Neural progenitor cell (in vitro differentiated cells): ENCODE results near the gene CCDC91. TPM values are rescaled to one million over a fixed set of nuclear protein-coding genes. Genes with fewer than 3 reads are reported as not detected.

Source experiments
- DNase-seq: peaks from one replicate; pipeline ENCODE4 v3.0.0-alpha.2; 2016; ENCODE audit warnings: low spot score
- H2AFZ ChIP-seq: fragments of 200-600 bp; sonication (generic); replicated peaks from 2 replicates; pipeline ENCODE4 v1.6.1; 2016; ENCODE audit warnings: antibody characterized with exemption
- H3F3A ChIP-seq: fragments of 200-600 bp; sonication (generic); 2 replicates; pipeline ENCODE4 v1.6.1; 2016; ENCODE audit warnings: antibody characterized with exemption, low read depth
- H3K27ac ChIP-seq: fragments of 200-600 bp; sonication (generic); 2 replicates; pipeline ENCODE4 v1.5.1; 2016; ENCODE audit warnings: mild to moderate bottlenecking
- H3K27me3 ChIP-seq: fragments of 200-600 bp; sonication (generic); 2 replicates; pipeline ENCODE4 v1.6.1; 2016; ENCODE audit warnings: mild to moderate bottlenecking, moderate library complexity
- H3K36me3 ChIP-seq: fragments of 200-600 bp; sonication (generic); 2 replicates; pipeline ENCODE4 v1.5.1; 2016
- H3K4me1 ChIP-seq: fragments of 200-600 bp; sonication (generic); 2 replicates; pipeline ENCODE4 v1.6.1; 2016; ENCODE audit warnings: mixed run types
- H3K4me2 ChIP-seq: fragments of 200-600 bp; sonication (generic); 2 replicates; pipeline ENCODE4 v1.6.1; 2016
- H3K4me3 ChIP-seq: fragments of 200-600 bp; sonication (generic); 2 replicates; pipeline ENCODE4 v1.5.1; 2016
- H3K79me2 ChIP-seq: fragments of 200-600 bp; sonication (generic); 2 replicates; pipeline ENCODE4 v1.6.1; 2016; ENCODE audit warnings: low read depth
- H3K9ac ChIP-seq: fragments of 200-600 bp; sonication (generic); 2 replicates; pipeline ENCODE4 v1.6.1; 2016
- H3K9me3 ChIP-seq: fragments of 200-600 bp; sonication (generic); 2 replicates; pipeline ENCODE4 v1.5.1; 2016; ENCODE audit warnings: low read depth
- H4K20me1 ChIP-seq: fragments of 200-600 bp; sonication (generic); 2 replicates; pipeline ENCODE4 v1.6.1; 2016; ENCODE audit warnings: low read depth
- H3K27ac Mint-ChIP-seq: 3 replicates; pipeline ENCODE4 v1.8.0; 2021; ENCODE audit warnings: mixed read lengths
- H3K27me3 Mint-ChIP-seq: 2 replicates; pipeline ENCODE4 v1.8.0; 2022; ENCODE audit warnings: low read depth, mild to moderate bottlenecking, inconsistent platforms, moderate library complexity, mixed read lengths; ENCODE audit not compliant: insufficient read depth
- H3K36me3 Mint-ChIP-seq: 3 replicates; pipeline ENCODE4 v1.8.0; 2021; ENCODE audit warnings: mixed read lengths
- H3K4me1 Mint-ChIP-seq: 3 replicates; pipeline ENCODE4 v1.8.0; 2021; ENCODE audit warnings: mixed read lengths
- H3K4me3 Mint-ChIP-seq: 3 replicates; pipeline ENCODE4 v1.8.0; 2021; ENCODE audit warnings: mild to moderate bottlenecking, moderate library complexity, mixed read lengths
- H3K9me3 Mint-ChIP-seq: 3 replicates; pipeline ENCODE4 v1.8.0; 2020; ENCODE audit warnings: mixed read lengths
- CTCF ChIP-seq: fragments of 200-600 bp; sonication (generic); IDR thresholded peaks from 2 replicates; pipeline ENCODE4 v1.5.1; 2017; ENCODE audit warnings: antibody characterized with exemption, mild to moderate bottlenecking
- EZH2 ChIP-seq: fragments of 200-600 bp; sonication (generic); IDR thresholded peaks from 2 replicates; pipeline ENCODE4 v1.6.1; 2017; ENCODE audit warnings: antibody characterized with exemption, mild to moderate bottlenecking, moderate library complexity
- EZH2phosphoT487 ChIP-seq: fragments of 200-600 bp; sonication (generic); IDR thresholded peaks from 2 replicates; pipeline ENCODE4 v1.6.1; 2017; ENCODE audit warnings: antibody characterized with exemption
- total RNA-seq: library from RNA; depleted of rRNA; stranded (reverse); fragments of >200 nt; gene quantifications from 2 replicates; pipeline ENCODE4 v1.2.3, GENCODE V29; 2015; ENCODE audit warnings: low replicate concordance

Gene CCDC91
- total RNA-seq, 1 donor from 2014 or later: 35.8 TPM

DNA sequence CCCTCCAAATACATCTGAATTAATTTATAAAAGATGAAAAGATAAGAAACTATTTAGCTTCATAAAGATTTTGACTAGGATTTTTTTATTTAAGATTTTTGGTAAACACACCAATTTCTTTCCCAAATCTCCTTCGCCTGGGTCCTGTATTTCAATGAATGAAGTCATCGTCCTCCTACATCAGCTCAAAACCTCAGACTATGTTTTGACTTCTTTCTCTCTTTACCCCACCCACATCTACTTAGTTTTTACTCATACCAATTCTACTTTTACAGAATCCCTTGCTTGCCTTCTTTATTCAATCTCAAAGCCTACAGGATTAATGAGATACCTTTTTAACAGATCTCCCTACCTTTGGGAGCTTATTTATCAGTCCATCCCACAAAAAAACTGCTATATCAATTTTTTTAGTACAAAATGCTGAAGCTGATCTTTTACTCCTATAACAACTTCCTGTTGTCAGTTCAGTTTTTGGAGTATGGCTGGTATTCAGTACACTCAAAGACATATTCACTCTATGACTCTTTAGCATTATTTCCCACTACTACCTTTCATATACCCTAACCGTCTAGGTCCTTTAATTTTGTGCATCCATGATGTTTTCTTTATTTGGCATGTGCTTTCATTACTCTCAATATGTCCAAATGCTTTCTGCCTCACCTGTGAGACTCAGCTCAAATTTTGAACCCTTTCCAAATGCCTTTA, 18.7 kb upstream of the CCDC91 start:
- H3K9me3 ChIP-seq: no peaks in the 10 kb centered on the region
- no peaks in the 10 kb centered on the region for H3K27me3 Mint-ChIP-seq
- H3K36me3 ChIP-seq: no peaks in the 10 kb centered on the region
- H3K4me1 Mint-ChIP-seq: peaks cover 2% of the 10 kb centered on the region
- H3K4me3 ChIP-seq: no peak overlapping the region
- H3F3A ChIP-seq: no peaks in the 10 kb centered on the region
- no peak overlapping the region for H3K4me2 ChIP-seq
- no peak overlapping the region for H3K9ac ChIP-seq
- no peak overlapping the region for H3K27ac Mint-ChIP-seq
- no peaks in the 10 kb centered on the region for H3K36me3 Mint-ChIP-seq
- H3K79me2 ChIP-seq: no peaks in the 10 kb centered on the region
- no peak for TF ChIP-seq CTCF
- no peak for TF ChIP-seq EZH2
- no peak for TF ChIP-seq EZH2phosphoT487
- no peak overlapping the region for H3K27ac ChIP-seq
- no peak for DNase-seq
- H2AFZ ChIP-seq: no peak overlapping the region
- H3K9me3 Mint-ChIP-seq: no peaks in the 10 kb centered on the region
- no peak overlapping the region for H3K4me3 Mint-ChIP-seq
- no peaks in the 10 kb centered on the region for H4K20me1 ChIP-seq
- H3K27me3 ChIP-seq: no peaks in the 10 kb centered on the region
- H3K4me1 ChIP-seq: no peaks in the 10 kb centered on the region

DNA sequence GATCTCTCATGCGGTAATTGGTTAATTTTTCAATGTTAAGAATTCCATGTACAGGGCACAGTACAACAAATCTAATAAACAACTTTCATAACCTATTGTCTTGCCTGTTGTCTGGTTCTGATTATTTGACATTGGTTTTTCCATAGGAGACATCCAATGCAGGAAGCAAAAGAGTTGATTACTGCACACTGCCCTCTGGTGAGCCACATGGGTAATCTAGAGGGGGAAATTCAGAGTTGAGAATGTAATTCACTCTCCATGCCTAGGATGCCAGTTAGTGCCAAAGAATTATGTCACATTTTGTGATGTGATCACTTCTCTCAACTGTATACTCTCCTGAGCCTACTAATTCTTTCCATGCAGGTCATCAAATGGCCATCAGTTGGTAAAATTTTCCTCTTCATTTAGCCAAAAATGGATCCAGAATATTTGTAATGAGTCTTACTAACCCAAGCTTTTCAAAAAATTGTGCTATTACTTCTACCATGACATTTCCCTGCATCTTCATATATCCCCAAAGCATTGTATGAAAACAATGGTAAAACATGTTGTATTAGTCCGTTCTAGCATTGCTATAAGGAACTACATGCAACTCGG, 17.7 kb upstream of the CCDC91 start:
- H3K27ac Mint-ChIP-seq: no peak overlapping the region

DNA sequence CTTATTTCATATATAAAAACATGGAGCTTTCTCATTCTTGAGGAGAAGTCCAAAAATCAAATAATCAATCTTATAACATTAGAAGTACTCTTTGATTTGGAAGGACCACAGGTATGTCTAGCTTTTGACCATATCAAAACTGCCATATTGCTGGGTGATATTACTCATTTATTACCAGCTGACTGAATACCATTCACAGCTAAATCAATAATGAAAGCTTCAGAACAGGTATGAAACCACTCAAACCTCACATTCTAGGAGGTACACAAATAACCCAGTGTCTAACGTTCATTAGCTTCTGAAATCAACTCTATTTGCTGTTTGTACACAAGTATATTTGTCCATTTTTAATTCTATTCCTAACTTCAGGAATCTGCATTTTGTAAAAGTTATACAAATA, 16.8 kb upstream of the CCDC91 start:
- Histone ChIP-seq H3K36me3 (no peaks in the 10 kb centered on the region), H2AFZ (no peak overlapping the region), H3K27me3 (no peaks in the 10 kb centered on the region), H3K9me3 (no peaks in the 10 kb centered on the region), H3K4me2 (no peak overlapping the region), H3K9ac (no peak overlapping the region), H3K4me1 (no peaks in the 10 kb centered on the region), H3K27ac (no peak overlapping the region), H3K4me3 (no peak overlapping the region), H3F3A (no peaks in the 10 kb centered on the region), H4K20me1 (no peaks in the 10 kb centered on the region), H3K79me2 (no peaks in the 10 kb centered on the region)
- Mint-ChIP-seq H3K4me3 (no peak overlapping the region), H3K4me1 (no peaks in the 10 kb centered on the region), H3K27ac (no peak overlapping the region), H3K9me3 (no peaks in the 10 kb centered on the region), H3K27me3 (no peaks in the 10 kb centered on the region), H3K36me3 (no peaks in the 10 kb centered on the region)
- TF ChIP-seq EZH2 (no peak), EZH2phosphoT487 (no peak), CTCF (no peak)
- no peak for DNase-seq

More for the DNA sequence above, 17.7 kb upstream of the CCDC91 start:
- no peaks in the 10 kb centered on the region for H3K9me3 ChIP-seq
- no peaks in the 10 kb centered on the region for H3K27me3 ChIP-seq
- H3F3A ChIP-seq: no peaks in the 10 kb centered on the region
- H3K9ac ChIP-seq: no peak overlapping the region
- H3K9me3 Mint-ChIP-seq: no peaks in the 10 kb centered on the region
- H2AFZ ChIP-seq: no peak overlapping the region
- no peak overlapping the region for H3K4me2 ChIP-seq
- H3K4me1 Mint-ChIP-seq: peaks cover 2% of the 10 kb centered on the region
- H3K27ac ChIP-seq: no peak overlapping the region
- DNase-seq: peak; percentile 53
- no peaks in the 10 kb centered on the region for H4K20me1 ChIP-seq
- no peaks in the 10 kb centered on the region for H3K36me3 Mint-ChIP-seq
- no peaks in the 10 kb centered on the region for H3K4me1 ChIP-seq
- no peak for TF ChIP-seq EZH2phosphoT487
- TF ChIP-seq CTCF: peak; percentile 66
- H3K79me2 ChIP-seq: no peaks in the 10 kb centered on the region
- H3K27me3 Mint-ChIP-seq: no peaks in the 10 kb centered on the region
- no peaks in the 10 kb centered on the region for H3K36me3 ChIP-seq
- H3K4me3 ChIP-seq: no peak overlapping the region
- H3K4me3 Mint-ChIP-seq: no peak overlapping the region
